Hepatocyte (in vitro differentiated cells): ENCODE data around the gene PRSS22. TPM values are rescaled to one million over a fixed set of nuclear protein-coding genes. Genes with fewer than 3 reads are reported as not detected.

Experiments
- DNase-seq: peaks from one replicate; pipeline ENCODE4 v3.0.0-alpha.2; 2016; ENCODE audit warnings: low spot score
- H2AFZ ChIP-seq: fragments of 200-600 bp; sonication (generic); 2 replicates; pipeline ENCODE4 v1.6.0; 2016; ENCODE audit warnings: antibody characterized with exemption, mild to moderate bottlenecking
- H3K27ac ChIP-seq: fragments of 200-600 bp; sonication (generic); 2 replicates; pipeline ENCODE4 v1.5.1; 2016; ENCODE audit warnings: mild to moderate bottlenecking
- H3K27me3 ChIP-seq: fragments of 200-600 bp; sonication (generic); 2 replicates; pipeline ENCODE4 v1.6.1; 2016
- H3K36me3 ChIP-seq: fragments of 200-600 bp; sonication (generic); replicated peaks from 2 replicates; pipeline ENCODE4 v1.5.1; 2016; ENCODE audit warnings: low read depth; ENCODE audit not compliant: insufficient read depth
- H3K4me1 ChIP-seq: fragments of 200-600 bp; sonication (generic); 2 replicates; pipeline ENCODE4 v1.5.1; 2016; ENCODE audit warnings: mild to moderate bottlenecking, moderate library complexity; ENCODE audit not compliant: insufficient read depth
- H3K4me2 ChIP-seq: fragments of 200-600 bp; sonication (generic); 2 replicates; pipeline ENCODE4 v1.6.0; 2016
- H3K4me3 ChIP-seq: fragments of 200-600 bp; sonication (generic); 2 replicates; pipeline ENCODE4 v1.5.1; 2016; ENCODE audit warnings: mild to moderate bottlenecking
- H3K79me2 ChIP-seq: fragments of 200-600 bp; sonication (generic); 2 replicates; pipeline ENCODE4 v1.6.0; 2017; ENCODE audit warnings: mild to moderate bottlenecking
- H3K9me2 ChIP-seq: fragments of 200-600 bp; sonication (generic); replicated peaks from 2 replicates; pipeline ENCODE4 v1.6.0; 2017; ENCODE audit warnings: mild to moderate bottlenecking; ENCODE audit not compliant: insufficient read depth
- H3K9me3 ChIP-seq: fragments of 200-600 bp; sonication (generic); 2 replicates; pipeline ENCODE4 v1.5.1; 2016; ENCODE audit warnings: low read depth, mild to moderate bottlenecking
- H4K20me1 ChIP-seq: fragments of 200-600 bp; sonication (generic); 2 replicates; pipeline ENCODE4 v1.6.0; 2016; ENCODE audit warnings: mild to moderate bottlenecking; ENCODE audit not compliant: insufficient read depth, poor library complexity, severe bottlenecking
- EZH2 ChIP-seq: fragments of 200-600 bp; sonication (generic); IDR thresholded peaks from 2 replicates; pipeline ENCODE4 v1.6.1; 2016; ENCODE audit warnings: antibody characterized with exemption, mild to moderate bottlenecking, borderline replicate concordance
- EZH2phosphoT487 ChIP-seq: fragments of 200-600 bp; sonication (generic); IDR thresholded peaks from one replicate; pipeline ENCODE4 v1.6.1; 2018; ENCODE audit warnings: antibody characterized with exemption, mild to moderate bottlenecking, low read depth, moderate library complexity; ENCODE audit not compliant: unreplicated experiment, severe bottlenecking
- WGBS: methylation state at CpG from one replicate; pipeline ENCODE4 v1.1.6; 2016; ENCODE audit warnings: low lambda C conversion rate; ENCODE audit errors: missing lambda C conversion rate; 5-methylcytosine and 5-hydroxymethylcytosine counted together
- polyA plus RNA-seq: library from polyadenylated mRNA; unstranded; fragments of >200 nt; fragmentation: Nextera tagmentation; extraction: Ambion mirVana; gene quantifications from 2 replicates; pipeline ENCODE4 v1.2.1, GENCODE V29; 2016
- total RNA-seq: library from RNA; depleted of rRNA; stranded (reverse); fragments of >200 nt; gene quantifications from 2 replicates; pipeline ENCODE4 v1.2.3, GENCODE V29; 2014
- TF ChIP-seq, protein P1 (sequence below): fragments of 200-600 bp; sonication (generic); IDR thresholded peaks from 2 replicates; pipeline ENCODE4 v1.5.1; 2016; ENCODE audit warnings: antibody characterized with exemption, mild to moderate bottlenecking; ENCODE audit not compliant: poor library complexity

Gene PRSS22
- total and polyA plus RNA-seq, 2 experiments from 2014 or later: 60.2 to 66.3 TPM

DNA sequence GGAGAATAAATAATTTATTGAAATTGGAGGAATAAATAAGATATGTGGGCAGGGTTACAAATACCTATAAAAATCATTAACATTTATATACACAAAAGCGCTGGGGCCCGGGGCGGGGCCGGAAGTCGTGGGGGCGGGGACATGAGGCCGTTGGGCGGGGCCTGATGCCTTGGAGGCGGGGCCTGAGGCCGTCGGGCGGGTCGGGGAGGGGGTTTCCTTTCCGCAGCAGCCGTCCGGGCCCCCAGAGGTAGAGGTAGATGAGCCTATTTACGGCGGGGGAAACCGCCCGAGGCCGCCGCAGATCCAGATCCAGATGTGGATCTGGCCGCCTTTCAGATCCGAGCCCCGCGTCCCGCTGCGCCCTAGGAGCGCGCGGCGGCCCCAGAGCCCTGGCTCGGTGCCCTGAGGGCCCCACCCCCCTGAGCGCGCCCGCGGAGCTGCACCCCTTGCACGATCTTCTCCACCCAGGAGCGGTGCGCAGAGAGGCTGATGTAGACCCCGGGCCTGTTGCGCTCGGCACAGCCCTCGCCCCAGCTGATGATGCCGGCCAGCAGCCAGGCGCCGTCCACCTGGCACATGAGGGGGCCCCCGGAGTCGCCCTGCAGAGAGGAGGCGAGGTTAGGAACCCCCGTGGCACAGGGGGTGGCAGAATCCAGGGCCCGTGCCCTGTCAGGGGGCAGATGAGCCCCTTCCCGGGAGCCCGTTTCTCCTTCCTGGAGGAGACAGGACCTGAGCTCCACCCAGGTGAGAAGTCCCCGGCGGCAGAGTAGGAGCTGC, 5.1 kb downstream of the PRSS22 start:
- H3K4me2 ChIP-seq: no peak overlapping the region
- TF ChIP-seq, protein P1, sequence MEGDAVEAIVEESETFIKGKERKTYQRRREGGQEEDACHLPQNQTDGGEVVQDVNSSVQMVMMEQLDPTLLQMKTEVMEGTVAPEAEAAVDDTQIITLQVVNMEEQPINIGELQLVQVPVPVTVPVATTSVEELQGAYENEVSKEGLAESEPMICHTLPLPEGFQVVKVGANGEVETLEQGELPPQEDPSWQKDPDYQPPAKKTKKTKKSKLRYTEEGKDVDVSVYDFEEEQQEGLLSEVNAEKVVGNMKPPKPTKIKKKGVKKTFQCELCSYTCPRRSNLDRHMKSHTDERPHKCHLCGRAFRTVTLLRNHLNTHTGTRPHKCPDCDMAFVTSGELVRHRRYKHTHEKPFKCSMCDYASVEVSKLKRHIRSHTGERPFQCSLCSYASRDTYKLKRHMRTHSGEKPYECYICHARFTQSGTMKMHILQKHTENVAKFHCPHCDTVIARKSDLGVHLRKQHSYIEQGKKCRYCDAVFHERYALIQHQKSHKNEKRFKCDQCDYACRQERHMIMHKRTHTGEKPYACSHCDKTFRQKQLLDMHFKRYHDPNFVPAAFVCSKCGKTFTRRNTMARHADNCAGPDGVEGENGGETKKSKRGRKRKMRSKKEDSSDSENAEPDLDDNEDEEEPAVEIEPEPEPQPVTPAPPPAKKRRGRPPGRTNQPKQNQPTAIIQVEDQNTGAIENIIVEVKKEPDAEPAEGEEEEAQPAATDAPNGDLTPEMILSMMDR: no peak
- TF ChIP-seq EZH2: no peak
- TF ChIP-seq EZH2phosphoT487: no peak
- H3K27me3 ChIP-seq: no peaks in the 10 kb centered on the region
- H2AFZ ChIP-seq: no peak overlapping the region
- no peaks in the 10 kb centered on the region for H4K20me1 ChIP-seq
- 93% methylated on average over 44 of the region's 56 CpGs for WGBS
- no peaks in the 10 kb centered on the region for H3K36me3 ChIP-seq
- DNase-seq: no peak
- H3K79me2 ChIP-seq: peaks cover 6% of the 10 kb centered on the region
- H3K4me1 ChIP-seq: no peaks in the 10 kb centered on the region
- no peak overlapping the region for H3K27ac ChIP-seq
- no peaks in the 10 kb centered on the region for H3K9me2 ChIP-seq
- H3K9me3 ChIP-seq: no peaks in the 10 kb centered on the region
- H3K4me3 ChIP-seq: no peak overlapping the region

DNA sequence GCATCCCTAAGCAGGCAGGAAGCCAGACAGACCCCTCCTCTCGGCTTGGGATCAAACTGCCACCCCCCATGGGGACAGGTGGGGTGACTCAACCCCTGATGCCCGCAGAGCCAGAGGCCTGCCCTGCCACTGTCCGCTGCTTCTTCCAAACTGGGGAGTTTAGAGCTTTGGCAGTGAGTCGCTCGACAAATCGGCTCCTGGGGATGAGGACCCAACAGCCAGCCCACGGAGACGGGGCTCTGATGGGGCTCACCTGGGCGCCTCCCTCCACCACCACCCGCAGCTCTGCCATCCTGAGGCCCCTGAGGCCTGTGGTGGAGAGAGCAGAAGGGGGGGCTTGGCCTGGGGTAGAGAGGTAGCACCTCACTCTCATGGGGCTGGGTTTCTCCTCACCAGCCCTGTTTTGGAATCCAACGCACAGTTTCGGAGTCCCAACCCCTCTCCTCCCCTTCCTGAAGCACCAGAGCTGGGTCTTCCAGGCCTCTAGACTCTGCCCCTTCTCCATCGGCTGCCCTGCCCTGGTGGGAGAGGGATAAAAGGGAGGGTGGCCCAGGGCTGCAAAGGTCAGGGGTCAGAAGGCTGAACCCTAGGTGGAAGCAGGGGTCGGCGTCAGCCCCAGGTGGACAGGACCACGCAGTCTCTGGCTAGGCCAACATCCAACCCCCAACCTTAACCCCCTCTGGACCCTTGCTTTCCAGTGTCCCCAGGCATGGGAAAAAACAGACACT, 5.8 kb downstream of the PRSS22 start:
- WGBS: 92% methylated on average over 16 of the region's 16 CpGs
- no peaks in the 10 kb centered on the region for H3K27me3 ChIP-seq
- TF ChIP-seq EZH2phosphoT487 (no peak), EZH2 (no peak)
- TF ChIP-seq, protein P1: no peak

DNA sequence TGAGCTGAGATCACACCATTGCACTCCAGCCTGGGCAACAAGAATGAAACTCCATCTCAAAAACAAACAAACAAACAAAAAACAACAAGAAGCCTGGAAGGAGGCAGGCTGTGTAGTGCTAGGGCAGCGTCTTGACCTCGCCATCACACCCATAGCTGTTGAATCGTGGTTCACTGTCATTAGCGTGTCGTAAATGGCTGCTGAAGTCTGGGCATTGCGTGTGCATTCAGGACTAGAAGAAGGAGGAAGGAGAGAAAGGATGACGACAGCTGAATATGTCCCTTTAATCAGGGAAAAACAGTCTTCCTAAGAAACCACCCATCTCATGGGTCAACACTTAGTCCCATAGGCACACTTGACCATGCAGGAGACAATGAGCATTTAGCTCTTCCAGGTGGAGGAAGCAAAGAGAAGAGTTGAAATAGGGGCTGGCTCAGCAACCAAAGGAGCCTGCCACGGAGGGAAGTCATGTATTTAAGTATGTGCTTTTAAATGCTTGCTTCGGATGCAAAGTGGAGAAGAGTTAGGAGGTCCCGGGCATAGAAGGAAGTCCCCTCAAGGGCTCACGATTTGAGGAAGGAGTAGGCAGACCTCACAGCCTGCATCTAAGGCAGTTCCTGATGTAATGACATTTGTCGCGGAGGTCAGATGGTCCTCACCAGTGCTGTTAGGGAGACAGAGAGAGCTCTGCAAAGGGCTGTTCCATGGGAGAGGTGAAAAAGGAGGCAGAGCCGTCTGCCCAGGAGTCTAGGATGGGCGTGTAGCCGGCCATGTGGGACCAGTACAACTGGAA, 8.8 kb downstream of the PRSS22 start:
- no peaks in the 10 kb centered on the region for H3K79me2 ChIP-seq
- 88% methylated on average over 16 of the region's 16 CpGs for WGBS
- H2AFZ ChIP-seq: no peak overlapping the region
- no peaks in the 10 kb centered on the region for H3K36me3 ChIP-seq
- no peaks in the 10 kb centered on the region for H3K27me3 ChIP-seq
- no peak for DNase-seq
- peaks cover 6% of the 10 kb centered on the region for H3K4me1 ChIP-seq
- no peak overlapping the region for H3K4me2 ChIP-seq
- H3K4me3 ChIP-seq: no peak overlapping the region
- TF ChIP-seq EZH2phosphoT487 (no peak), EZH2 (no peak)
- TF ChIP-seq, protein P1: no peak
- H3K9me3 ChIP-seq: no peaks in the 10 kb centered on the region
- H3K9me2 ChIP-seq: no peaks in the 10 kb centered on the region
- H3K27ac ChIP-seq: no peak overlapping the region
- H4K20me1 ChIP-seq: no peaks in the 10 kb centered on the region

More for the DNA sequence above, 5.8 kb downstream of the PRSS22 start:
- H3K4me2 ChIP-seq: no peak overlapping the region
- no peak for DNase-seq
- no peak overlapping the region for H2AFZ ChIP-seq
- peaks cover 5% of the 10 kb centered on the region for H3K4me1 ChIP-seq
- no peaks in the 10 kb centered on the region for H3K9me3 ChIP-seq
- H3K79me2 ChIP-seq: peaks cover 6% of the 10 kb centered on the region
- no peaks in the 10 kb centered on the region for H3K9me2 ChIP-seq
- H4K20me1 ChIP-seq: no peaks in the 10 kb centered on the region
- no peak overlapping the region for H3K4me3 ChIP-seq
- no peaks in the 10 kb centered on the region for H3K36me3 ChIP-seq
- H3K27ac ChIP-seq: no peak overlapping the region
